Measurements from ENCODE around the gene HEATR5B. TPM values are rescaled to one million over a fixed set of nuclear protein-coding genes. Genes with fewer than 3 reads are reported as not detected.

Gene HEATR5B
- total and polyA plus RNA-seq, 10 of the 15 experiments (the other 5 are each of a cell fraction or from before 2014, with no cell fraction given) = 4.1 to 34.7 (median 17.7) TPM

- TF ChIP-seq ZBTB40 (IDR thresholded peaks at IDR 0.05; ENCODE audit: borderline replicate concordance) (peak; percentile 57; the same call in 1 of the 2 replicates), SUPT20H (IDR thresholded peaks at IDR 0.05; ENCODE audit: borderline replicate concordance, control insufficient read depth, low read depth, low read length) (no peak), TCF12 (IDR thresholded peaks at IDR 0.05; ENCODE audit: low read depth, low read length) (peak; percentile 66; the same call in 1 of the 2 replicates), MYC (IDR thresholded peaks at IDR 0.05; ENCODE audit: insufficient read depth, insufficient read length, insufficient replicate concordance, low read length, severe bottlenecking) (no peak), HSF1 (IDR thresholded peaks at IDR 0.05; ENCODE audit: low read depth, low read length) (no peak), ELK1 (IDR thresholded peaks at IDR 0.05; ENCODE audit: low read depth, low read length) (0 out of 2 replicates have a peak, but pooled peaks have one; percentile 32), ZNF687 (IDR thresholded peaks at IDR 0.05) (peak; percentile 57; the same call in 1 of the 2 replicates), ASH2L (IDR thresholded peaks at IDR 0.05; ENCODE audit: borderline replicate concordance, low read depth) (no peak; the same call in 1 of the 2 replicates), EZH2 (IDR thresholded peaks at IDR 0.05; ENCODE audit: borderline replicate concordance, control insufficient read depth, low read depth, low read length) (no peak), EGR1 (IDR thresholded peaks at IDR 0.05; ENCODE audit: borderline replicate concordance in 1 of 2, low read depth in 2 of 2, low read length in 2 of 2) (peak in 1 of 2 experiments; percentile 89; a peak in 2 of 3 replicates), MYB (IDR thresholded peaks at IDR 0.05; ENCODE audit: borderline replicate concordance, low read depth, low read length) (no peak), ZBTB33 (IDR thresholded peaks at IDR 0.05) (no peak)
These were observed 117.6 kb downstream of the HEATR5B start, which contains the start of gene STRN (continued) for GRCh38 chr2:36966370-36967235.

All from GM12878 (cell line).